OCI-LY1 (cell line): Measurements from ENCODE around the gene PPP2R3B.

ENCODE experiments used
- EZH2 ChIP-seq: fragments of 200-600 bp; sonication (generic), shearing (Covaris generic); IDR thresholded peaks from 2 replicates; pipeline ENCODE4 v1.8.0; 2017; ENCODE audit warnings: borderline replicate concordance, mixed run types, mild to moderate bottlenecking, antibody characterized with exemption, low read length, moderate library complexity, mixed read lengths
- TF ChIP-seq, protein P1 (sequence below): fragments of 200-600 bp; sonication (generic), shearing (Covaris generic); IDR thresholded peaks from 2 replicates; pipeline ENCODE4 v1.5.1; 2017; ENCODE audit warnings: mild to moderate bottlenecking, antibody characterized with exemption, low read length, moderate library complexity, mixed read lengths

- TF ChIP-seq, protein P1, sequence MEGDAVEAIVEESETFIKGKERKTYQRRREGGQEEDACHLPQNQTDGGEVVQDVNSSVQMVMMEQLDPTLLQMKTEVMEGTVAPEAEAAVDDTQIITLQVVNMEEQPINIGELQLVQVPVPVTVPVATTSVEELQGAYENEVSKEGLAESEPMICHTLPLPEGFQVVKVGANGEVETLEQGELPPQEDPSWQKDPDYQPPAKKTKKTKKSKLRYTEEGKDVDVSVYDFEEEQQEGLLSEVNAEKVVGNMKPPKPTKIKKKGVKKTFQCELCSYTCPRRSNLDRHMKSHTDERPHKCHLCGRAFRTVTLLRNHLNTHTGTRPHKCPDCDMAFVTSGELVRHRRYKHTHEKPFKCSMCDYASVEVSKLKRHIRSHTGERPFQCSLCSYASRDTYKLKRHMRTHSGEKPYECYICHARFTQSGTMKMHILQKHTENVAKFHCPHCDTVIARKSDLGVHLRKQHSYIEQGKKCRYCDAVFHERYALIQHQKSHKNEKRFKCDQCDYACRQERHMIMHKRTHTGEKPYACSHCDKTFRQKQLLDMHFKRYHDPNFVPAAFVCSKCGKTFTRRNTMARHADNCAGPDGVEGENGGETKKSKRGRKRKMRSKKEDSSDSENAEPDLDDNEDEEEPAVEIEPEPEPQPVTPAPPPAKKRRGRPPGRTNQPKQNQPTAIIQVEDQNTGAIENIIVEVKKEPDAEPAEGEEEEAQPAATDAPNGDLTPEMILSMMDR, result no peak
- TF ChIP-seq EZH2, result no peak
These were observed 42.3 kb downstream of the PPP2R3B start for GRCh38 chrX:344371-344901.
